ENCODE measurements around the gene SLC2A1. TPM values are rescaled to one million over a fixed set of nuclear protein-coding genes. Genes with fewer than 3 reads are reported as not detected.

SLC2A1 gene
- 549 and 560 TPM in 2 replicates for total RNA-seq (2014; rRNA removed; shearing (Covaris generic); ENCODE audit: low replicate concordance)

DNA sequence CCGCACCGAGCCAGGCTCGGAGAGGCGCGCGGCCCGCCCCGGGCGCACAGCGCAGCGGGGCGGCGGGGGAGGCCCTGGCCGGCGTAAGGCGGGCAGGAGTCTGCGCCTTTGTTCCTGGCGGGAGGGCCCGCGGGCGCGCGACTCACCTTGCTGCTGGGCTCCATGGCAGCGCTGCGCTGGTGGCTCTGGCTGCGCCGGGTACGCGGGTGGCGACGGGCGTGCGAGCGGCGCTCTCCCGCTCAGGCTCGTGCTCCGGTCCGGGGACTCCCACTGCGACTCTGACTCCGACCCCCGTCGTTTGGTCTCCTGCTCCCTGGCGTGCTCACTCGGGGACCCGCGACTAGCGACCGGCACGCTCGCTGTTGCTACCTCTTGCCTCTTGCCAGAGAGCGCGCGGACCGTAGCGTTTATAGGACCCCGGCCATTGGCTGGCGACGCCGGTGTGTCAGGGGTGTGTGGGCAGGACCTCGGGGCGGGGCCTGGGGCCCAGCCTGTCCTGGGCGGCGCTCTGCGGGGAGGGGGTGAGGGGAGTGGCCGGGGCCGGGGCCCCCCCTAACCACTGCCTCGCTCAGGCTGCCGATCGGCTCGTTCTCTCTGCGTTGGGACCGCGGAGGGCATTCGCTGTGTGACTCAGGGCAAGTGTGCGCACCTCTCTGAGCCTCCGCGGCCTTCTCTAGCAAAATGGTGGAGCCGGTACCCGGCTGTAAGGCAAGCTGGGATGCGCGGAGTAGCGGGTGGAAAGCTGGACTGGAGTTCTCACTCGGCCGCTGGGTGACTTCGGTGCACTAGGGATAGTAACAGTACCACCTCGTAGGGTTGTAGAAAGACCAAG, at the start of gene SLC2A1:
Gene SLC2A1, minus strand, starts transcription at position 381 of the 832 bp plus-strand sequence. Its CDS starts 217 bp downstream, at position 164.
- DNase-seq (ENCODE audit: low read depth): peak; percentile 91
- in situ Hi-C loops (cut with HindIII; ENCODE audit: low pct_unique_long_range_greater_than_20kb, low sequenced_read_pairs): no loop called here

DNA sequence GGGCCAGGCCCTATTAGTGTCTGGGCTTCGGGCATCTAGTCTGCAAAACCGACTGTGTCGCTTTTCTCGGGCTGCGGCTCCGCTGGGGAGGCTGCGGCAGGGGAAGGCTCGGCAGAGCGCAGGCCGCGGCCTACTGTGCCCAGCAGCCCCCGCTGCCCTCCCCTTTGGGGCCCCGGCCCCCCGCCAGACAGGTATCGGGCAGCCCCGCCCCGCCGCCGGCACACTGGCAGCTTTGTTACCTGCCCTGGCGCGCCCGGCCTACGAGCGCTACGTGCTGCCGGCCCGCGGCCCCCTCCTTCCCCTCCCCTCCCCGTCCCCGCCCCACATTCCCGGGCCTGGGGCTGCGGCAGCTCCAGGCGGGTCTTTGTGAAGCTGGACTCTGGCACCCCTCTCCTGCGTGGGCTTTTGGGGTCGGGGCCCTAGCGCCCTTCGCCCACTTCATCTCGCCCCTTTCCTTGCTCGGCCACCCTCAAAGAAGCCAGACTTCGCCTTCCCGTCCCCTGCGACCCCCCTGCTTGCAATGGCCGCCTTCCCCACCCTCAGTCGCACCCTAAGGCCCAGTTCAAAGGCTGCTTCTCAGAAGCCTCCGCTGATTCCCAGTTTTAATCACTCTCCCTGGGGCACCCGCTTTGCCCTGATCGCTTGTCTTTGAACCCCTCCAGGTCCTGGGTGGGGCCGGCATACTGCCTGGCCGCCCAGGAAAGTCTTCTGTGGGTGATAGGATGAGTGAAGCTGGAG, 48.9 kb upstream of the SLC2A1 start:
- in situ Hi-C loops (cut with HindIII; ENCODE audit: low pct_unique_long_range_greater_than_20kb, low sequenced_read_pairs): no loop called here
- DNase-seq (ENCODE audit: low read depth): no peak

DNA sequence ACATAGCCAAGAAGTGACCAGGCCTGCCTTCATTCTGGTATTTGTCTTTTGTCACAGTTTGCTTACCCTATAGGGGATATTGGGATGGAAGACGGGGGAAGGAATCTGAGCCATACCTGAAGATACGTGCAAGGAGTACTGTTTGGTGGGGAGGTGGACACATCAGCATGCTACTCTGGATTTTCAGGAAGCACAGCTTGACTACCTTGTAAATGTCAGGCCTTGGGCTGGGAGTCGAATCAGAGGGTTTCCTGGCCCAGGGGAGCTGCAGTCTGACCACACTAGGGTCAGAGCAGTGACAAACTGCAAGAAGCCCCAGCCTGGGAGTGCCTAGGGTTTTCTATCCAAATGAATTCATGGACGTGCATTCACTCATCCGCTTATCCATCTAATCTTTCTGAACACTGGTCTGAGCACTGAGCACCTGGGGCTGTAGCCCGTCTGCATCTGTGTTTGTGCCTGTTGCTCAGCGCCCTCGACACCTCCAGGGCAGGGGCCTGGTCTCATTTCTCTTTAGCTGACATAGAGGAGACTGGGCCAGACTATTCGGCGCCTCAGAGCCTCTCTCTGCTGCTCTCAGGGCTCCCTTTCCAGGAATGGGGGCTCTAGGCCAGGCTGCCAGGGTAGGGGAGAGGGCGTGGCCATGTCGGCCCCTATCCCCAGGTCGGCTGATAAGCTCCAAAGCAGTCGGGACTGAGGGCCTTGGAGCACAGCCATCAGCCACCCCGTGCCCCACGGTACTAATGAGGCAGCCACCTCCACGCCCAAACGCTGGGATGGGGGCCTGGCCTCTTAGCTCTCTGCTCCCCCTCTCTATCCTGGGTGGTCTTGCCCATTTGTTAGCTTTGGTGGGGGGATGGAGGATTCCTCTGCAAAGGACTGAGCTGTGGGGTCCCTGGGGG, 47.0 kb upstream of the SLC2A1 start:
- no peak for DNase-seq (ENCODE audit: low read depth)
- in situ Hi-C loops (cut with HindIII; ENCODE audit: low pct_unique_long_range_greater_than_20kb, low sequenced_read_pairs): no loop called here

DNA sequence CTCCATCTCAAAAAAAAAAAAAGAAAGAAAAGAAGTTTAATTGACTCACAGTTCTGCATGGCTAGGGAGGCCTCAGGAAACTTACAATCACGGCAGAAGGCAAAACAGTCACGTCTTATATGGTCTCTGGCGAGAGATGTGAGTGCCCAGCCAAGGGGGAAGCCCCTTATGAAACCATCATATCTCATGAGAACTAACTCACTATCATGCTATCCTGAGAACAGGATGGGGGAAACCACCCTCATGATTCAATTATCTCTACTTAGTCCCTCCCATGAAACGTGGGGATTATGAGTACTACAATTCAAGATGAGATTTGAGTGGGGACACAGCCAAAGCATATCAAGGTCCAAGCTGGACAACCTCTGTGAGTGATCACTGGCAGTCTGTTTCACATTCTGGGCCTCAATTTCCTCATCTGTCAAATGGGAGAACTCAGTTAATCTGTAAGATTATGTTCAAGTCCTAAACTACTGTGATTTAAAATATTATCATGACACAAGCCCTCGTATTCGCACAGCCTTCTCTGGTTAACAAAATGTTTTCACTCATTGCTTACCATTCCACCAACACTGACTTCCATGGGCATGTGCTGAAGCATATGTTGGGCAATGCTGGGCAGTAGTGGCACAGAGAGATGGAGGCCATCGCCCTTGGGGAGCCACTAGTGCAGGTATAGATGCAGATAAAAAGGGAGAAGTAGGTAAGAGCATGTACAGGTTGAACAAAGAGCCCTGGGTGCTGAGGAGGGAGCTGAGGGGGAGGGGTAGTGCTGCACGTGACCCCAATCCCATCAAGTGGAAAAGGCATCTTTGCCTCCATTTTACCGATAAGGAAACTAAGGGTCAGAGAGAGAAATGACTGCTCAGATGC, 46.2 kb upstream of the SLC2A1 start:
- in situ Hi-C loops (cut with HindIII; ENCODE audit: low pct_unique_long_range_greater_than_20kb, low sequenced_read_pairs): no loop called here
- no peak for DNase-seq (ENCODE audit: low read depth)

DNA sequence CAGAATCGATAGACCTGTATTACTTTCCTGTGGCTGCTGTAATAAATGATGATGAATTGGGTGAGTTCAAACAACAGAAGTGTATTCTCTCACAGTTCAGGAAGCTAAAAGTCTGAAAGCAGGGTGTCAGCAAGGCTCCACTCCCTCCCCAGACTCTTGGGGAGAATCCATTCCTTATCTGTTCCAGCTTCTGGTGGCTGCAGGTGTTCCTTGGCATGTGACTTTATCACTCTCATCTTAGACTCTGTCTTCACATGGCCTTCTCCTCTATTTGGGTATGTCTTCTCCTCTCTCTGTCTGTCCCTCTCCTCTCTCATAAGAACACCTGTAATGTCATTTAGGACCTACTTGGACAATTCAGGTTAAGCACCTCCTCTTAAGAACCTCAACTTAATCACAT, 44.1 kb upstream of the SLC2A1 start:
- DNase-seq (ENCODE audit: low read depth): no peak
- in situ Hi-C loops (cut with HindIII; ENCODE audit: low pct_unique_long_range_greater_than_20kb, low sequenced_read_pairs): no loop called here

DNA sequence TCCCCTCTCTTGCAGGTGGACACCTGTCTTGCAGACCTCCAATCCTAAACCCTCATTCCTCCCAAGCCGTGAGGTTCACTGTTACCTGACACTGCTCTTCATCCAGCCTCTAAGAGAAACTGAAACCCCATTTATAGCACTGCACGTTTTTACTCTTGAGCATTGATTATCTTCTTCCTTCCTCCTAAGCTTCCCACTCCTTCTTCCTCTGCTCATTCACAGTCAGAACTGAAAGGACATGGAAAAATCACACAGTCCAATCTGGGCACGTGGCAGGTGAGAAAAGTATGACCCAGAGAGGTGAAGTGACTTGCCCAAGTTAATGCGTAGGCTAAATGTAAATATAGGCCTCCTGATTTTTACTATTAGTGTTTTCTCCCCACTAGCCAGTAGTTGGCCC, 43.4 kb upstream of the SLC2A1 start:
- no peak for DNase-seq (ENCODE audit: low read depth)
- in situ Hi-C loops (cut with HindIII; ENCODE audit: low pct_unique_long_range_greater_than_20kb, low sequenced_read_pairs): no loop called here

DNA sequence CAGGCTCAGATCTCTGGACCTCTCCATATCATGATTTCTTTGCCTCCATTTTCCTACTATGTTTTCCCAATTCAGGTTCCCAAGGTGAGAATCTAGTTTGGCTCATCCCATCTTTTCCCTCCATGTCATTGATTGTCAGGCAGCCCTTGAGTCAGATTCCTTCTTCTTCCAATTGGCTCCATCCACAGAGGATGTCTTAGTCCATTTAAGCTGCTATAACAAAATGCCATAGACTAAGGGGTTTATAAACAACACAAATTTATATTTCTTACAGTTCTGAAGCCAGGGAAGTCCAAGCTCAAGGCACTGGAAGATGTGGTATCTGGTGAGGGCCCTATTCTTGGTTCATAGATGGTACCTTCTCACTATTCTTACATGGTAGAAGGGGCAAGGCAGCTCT, 42.8 kb upstream of the SLC2A1 start:
- no peak for DNase-seq (ENCODE audit: low read depth)
- in situ Hi-C loops (cut with HindIII; ENCODE audit: low pct_unique_long_range_greater_than_20kb, low sequenced_read_pairs): no loop called here

DNA sequence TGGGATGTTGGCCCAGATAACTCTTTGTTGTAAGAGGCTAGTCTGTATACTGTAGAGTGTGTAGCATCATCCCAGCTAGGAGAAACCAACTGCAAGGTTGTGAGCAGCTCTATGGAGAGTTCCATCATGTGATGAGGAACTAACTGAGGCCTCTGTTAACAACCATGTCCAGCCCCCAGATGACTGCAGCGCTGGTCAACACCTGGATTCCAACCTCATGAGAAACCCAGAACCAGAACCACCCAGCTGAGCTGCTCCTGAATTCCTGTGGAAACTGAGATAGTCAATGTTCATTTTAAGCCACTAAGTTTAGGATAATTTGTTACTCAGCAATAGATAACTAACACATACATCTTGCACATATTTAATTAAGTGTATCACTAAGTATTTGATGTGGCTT, 41.6 kb upstream of the SLC2A1 start:
- in situ Hi-C loops (cut with HindIII; ENCODE audit: low pct_unique_long_range_greater_than_20kb, low sequenced_read_pairs): no loop called here

DNA sequence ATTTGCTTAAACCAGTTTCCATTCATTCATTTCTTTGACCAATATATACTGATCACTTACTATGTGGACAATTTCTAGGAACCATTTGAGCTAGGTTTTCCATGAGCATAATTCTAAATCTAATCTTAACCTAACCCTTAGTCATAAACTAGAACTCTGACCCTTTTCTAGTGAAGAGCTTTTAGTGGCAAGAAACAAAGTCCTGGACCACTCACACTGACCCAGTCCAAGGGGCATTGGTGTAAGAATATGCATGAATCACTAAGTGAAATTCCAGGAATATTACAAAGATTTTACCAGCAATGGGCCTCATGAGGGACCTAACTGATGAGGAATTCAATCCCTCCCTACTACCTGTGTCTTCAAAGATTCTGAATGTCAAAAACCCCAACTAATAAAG, 40.6 kb upstream of the SLC2A1 start:
- in situ Hi-C loops (cut with HindIII; ENCODE audit: low pct_unique_long_range_greater_than_20kb, low sequenced_read_pairs): no loop called here
- no peak for DNase-seq (ENCODE audit: low read depth)

More for the DNA sequence above, 41.6 kb upstream of the SLC2A1 start:
- DNase-seq (ENCODE audit: low read depth): no peak

DNA sequence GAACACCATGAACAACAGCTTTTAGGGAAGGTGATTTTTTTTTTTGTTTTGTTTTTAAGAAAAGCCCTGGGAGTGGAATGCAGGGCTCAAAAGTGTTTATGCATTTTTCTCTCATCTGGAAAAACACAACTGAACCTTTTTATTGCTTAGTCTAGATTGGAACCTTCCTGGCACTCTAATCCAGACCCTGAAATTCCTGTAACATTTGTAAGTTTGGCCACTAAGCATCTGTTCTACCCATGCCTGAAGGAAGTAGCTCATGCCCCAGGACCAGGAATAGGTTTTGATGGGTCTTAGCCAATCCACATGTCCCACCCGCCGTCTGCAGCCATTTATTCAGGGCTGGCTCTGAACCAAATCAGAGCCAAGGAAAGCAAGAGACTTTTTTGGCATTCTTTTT, 39.7 kb upstream of the SLC2A1 start:
- no peak for DNase-seq (ENCODE audit: low read depth)
- in situ Hi-C loops (cut with HindIII; ENCODE audit: low pct_unique_long_range_greater_than_20kb, low sequenced_read_pairs): no loop called here

DNA sequence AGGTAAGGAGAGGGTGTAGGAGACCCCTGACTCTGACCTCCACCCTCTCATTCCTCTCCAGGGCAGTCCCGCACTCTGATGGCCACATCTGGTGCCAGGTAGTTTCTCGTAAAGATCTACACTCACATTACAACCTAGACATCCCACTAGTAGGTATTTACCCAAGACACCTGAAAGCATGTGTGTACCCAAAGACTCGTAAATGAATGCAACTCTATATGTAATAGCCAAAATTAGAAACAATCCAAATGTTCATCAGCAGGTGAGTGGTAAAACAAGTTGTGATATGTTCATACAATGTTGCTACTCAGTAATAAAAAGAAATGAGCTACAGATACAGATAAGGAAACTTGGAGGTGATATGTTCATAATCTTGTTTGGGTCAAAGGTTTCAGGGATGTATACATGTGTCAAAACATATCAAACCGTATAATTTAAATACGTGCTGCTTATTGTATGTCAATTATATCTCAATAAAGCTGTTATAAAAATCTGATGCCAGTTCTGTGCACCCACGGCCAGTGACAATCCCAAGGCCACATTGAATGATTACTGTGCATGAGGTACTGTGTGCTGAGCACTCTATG, 37.8 kb upstream of the SLC2A1 start:
- DNase-seq (ENCODE audit: low read depth): no peak
- in situ Hi-C loops (cut with HindIII; ENCODE audit: low pct_unique_long_range_greater_than_20kb, low sequenced_read_pairs): no loop called here

DNA sequence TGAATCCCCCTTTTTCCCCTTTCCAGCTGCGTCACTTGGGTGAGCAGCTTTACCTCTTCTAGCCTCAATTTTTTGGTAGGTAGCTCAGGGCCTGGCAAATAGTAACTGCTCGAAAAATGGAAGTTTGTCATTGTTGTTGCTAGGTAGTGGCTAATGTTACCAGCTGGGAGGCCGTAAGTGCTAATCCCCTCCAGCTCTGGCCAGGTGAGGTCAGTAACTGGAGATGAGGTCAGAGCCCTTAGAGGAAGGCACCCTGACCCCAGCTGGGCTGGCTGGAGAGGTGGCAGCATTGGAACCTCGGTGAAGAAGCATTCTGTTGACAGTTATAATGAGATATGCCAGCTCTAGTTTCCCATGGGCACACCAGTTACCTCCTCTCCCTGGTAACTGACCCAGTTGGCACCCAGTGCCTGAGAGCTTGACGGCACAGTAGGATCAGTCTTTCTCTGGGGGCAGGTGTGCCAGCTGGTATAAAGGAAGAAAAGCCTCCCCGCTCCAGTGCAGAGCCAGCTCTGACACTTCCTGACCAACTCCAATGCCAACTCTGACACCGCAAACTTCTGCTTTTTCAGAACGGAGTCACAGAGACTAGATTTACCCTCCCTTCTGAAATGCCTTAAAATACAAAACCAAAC, 35.0 kb upstream of the SLC2A1 start:
- DNase-seq (ENCODE audit: low read depth): no peak
- in situ Hi-C loops (cut with HindIII; ENCODE audit: low pct_unique_long_range_greater_than_20kb, low sequenced_read_pairs): no loop called here

DNA sequence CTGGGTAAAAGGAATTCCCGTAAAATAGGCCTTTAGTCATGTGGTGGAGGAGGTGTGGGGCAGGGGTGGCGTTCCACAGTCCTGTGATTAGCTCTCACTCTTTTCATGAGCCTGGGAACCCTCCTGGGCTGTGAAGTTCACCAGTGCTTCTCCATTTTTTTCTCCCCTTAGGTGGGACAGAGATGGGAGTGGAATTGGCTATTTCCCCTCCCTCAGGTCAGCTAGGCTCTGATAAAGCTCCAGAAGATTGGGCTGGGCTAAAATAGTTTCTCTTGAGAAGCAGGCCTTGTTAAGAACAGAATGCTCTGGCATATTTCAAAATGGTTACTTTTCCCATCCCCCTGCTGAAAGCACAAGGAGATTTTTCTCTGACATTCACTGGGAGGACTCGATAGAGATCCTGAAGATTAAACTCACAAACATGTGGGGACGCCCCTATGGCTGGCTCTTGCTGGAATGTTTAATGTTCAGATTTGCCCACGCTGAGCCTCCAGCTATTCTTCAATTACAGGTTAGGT, 33.4 kb upstream of the SLC2A1 start:
- no peak for DNase-seq (ENCODE audit: low read depth)
- in situ Hi-C loops (cut with HindIII; ENCODE audit: low pct_unique_long_range_greater_than_20kb, low sequenced_read_pairs): no loop called here

DNA sequence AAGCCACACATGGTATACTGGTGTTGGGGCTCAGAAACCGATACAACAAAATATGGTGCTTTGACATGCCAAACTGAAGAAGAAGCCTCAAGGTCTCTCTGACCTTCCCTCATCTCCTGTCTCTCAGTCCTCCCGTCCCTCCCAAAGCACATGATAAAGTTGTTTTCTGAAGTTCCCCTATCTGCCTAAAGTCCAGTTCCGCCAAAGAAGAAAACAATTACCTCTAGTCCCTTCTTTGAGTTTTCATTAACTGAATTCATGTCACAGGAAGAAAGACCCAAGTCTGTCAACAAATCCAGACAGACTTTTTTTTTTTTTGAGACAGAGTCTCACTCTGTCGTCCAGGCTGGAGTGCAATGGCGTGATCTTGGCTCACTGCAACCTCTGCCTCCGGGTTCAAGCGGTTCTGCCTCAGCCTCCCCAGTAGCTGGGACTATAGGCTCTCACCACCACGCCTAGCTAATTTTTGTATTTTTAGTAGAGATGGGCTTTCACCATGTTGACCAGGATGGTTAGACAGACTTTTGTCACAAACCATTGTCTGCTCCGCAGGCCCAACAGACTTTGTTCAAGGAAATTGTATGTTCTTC, 32.2 kb upstream of the SLC2A1 start:
- in situ Hi-C loops (cut with HindIII; ENCODE audit: low pct_unique_long_range_greater_than_20kb, low sequenced_read_pairs): no loop called here

DNA sequence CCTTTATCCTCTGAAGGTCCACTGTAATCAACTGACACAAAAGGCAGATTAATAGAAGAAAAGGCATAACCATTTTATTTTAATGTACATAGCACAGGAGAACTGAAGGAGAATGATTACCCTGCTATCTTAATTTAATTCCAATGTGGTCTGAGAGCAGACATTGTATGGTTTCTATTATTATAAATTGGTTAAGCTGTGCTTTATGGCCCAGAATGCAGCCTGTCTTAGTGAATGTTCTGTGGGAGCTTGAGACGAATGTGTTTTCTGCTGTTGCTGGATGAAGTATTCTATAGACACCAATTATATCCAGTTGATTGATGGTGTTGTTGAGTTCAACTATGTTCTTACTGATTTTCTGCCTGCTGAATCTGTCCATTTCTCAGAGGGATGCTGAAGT, 25.0 kb upstream of the SLC2A1 start:
- in situ Hi-C loops (cut with HindIII; ENCODE audit: low pct_unique_long_range_greater_than_20kb, low sequenced_read_pairs): no loop called here
- DNase-seq (ENCODE audit: low read depth): no peak

More for the DNA sequence above, 32.2 kb upstream of the SLC2A1 start:
- DNase-seq (ENCODE audit: low read depth): no peak

DNA sequence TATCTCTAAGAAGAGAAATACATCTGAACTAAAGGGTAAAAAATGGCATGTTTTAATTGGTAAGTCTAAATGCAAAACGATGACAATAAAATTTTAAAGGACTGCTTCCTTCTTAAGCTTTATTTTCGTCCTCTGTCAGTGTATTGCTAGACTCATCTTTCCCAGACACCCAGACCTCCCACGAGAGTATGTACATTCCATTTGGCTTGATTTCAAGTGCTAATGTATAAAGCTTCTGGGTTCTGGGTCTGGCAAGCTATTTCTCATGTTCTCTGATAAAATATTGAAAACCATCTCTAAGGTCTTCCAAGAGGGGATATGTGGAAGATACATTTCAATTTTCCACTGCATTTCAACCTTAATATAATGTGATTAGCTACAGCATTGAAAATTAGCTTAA, 24.6 kb upstream of the SLC2A1 start:
- DNase-seq (ENCODE audit: low read depth): no peak
- in situ Hi-C loops (cut with HindIII; ENCODE audit: low pct_unique_long_range_greater_than_20kb, low sequenced_read_pairs): no loop called here
